UCSD-AML1 (cell line): Measurements from ENCODE around the gene KRTAP2-1.
"Not testable (repeated sequence)": the region's sequence is repeated elsewhere in the genome, so short reads cannot be mapped to it uniquely, and the experiment has no call there.

ENCODE experiments used
- DNase-seq: peaks from one replicate; lab custom pipeline; 2025; ENCODE audit not compliant: unreplicated experiment; lab: John Stamatoyannopoulos, UW

The KRTAP2-1 gene

GRCh38 chr17:41013606-41014005, 33.5 kb downstream of the KRTAP2-1 start:
- DNase-seq: no peak

- no peak for DNase-seq
Measured at GRCh38 chr17:41013181-41013580, 33.9 kb downstream of the KRTAP2-1 start.

GRCh38 chr17:41012326-41013120, 34.6 kb downstream of the KRTAP2-1 start:
- no peak for DNase-seq

- DNase-seq: no peak
Measured at GRCh38 chr17:41010441-41010840, 36.7 kb downstream of the KRTAP2-1 start.

GRCh38 chr17:41009936-41010335, 37.2 kb downstream of the KRTAP2-1 start:
- DNase-seq: no peak

- no peak for DNase-seq
Measured at GRCh38 chr17:41009301-41009760, 37.8 kb downstream of the KRTAP2-1 start.

- DNase-seq: no peak
Measured at GRCh38 chr17:41008811-41009210, 38.3 kb downstream of the KRTAP2-1 start, which contains the start of gene KRTAP3-1. KRTAP3-1 (minus strand) TSS chr17:41009128; CDS start chr17:41009074, 54 bp downstream.

- no peak for DNase-seq
Measured at GRCh38 chr17:41004397-41004796, 42.7 kb downstream of the KRTAP2-1 start.

GRCh38 chr17:41003926-41004325, 43.2 kb downstream of the KRTAP2-1 start:
- DNase-seq: no peak

GRCh38 chr17:41002814-41003213, 44.3 kb downstream of the KRTAP2-1 start:
- DNase-seq: no peak

GRCh38 chr17:41001795-41002194, 45.3 kb downstream of the KRTAP2-1 start:
- no peak for DNase-seq

GRCh38 chr17:40999563-40999962, 47.6 kb downstream of the KRTAP2-1 start, which contains the start of gene KRTAP3-2:
KRTAP3-2 (minus strand) TSS chr17:40999906; CDS start chr17:40999853, 53 bp downstream.
- not testable (repeated sequence) for DNase-seq

GRCh38 chr17:40997361-40997760, 49.8 kb downstream of the KRTAP2-1 start:
- DNase-seq: no peak

GRCh38 chr17:40996829-40997228, 50.3 kb downstream of the KRTAP2-1 start:
- no peak for DNase-seq
